RWPE2 (cell line): ENCODE measurements around the gene RAP1GAP2.
A peak's percentile ranks its signal among the peaks of the same experiment; 100 is the strongest.

Source experiments
- ATAC-seq: fragments of 200-7000 bp; cut with Tn5 transposase; 3 replicates; pipeline ENCODE4 v1.9.1; 2021; ENCODE audit warnings: low read depth
- DNase-seq: peaks from one replicate; pipeline ENCODE4 v3.0.0-alpha.2; 2020; ENCODE audit warnings: low spot score
- H3K27ac ChIP-seq: fragments of 450-650 bp; 2 replicates; pipeline ENCODE4 v1.5.1; 2017; ENCODE audit warnings: mild to moderate bottlenecking; ENCODE audit not compliant: poor library complexity, severe bottlenecking
- H3K27me3 ChIP-seq: fragments of 250-450 bp; sonication (Bioruptor Pico); 2 replicates; pipeline ENCODE4 v1.5.1; 2021; ENCODE audit warnings: mild to moderate bottlenecking, moderate library complexity; ENCODE audit not compliant: insufficient read depth, poor library complexity, severe bottlenecking
- H3K36me3 ChIP-seq: fragments of 250-450 bp; sonication (Bioruptor Pico); 2 replicates; pipeline ENCODE4 v1.5.1; 2020; ENCODE audit warnings: low read depth, mild to moderate bottlenecking, moderate library complexity
- H3K4me1 ChIP-seq: fragments of 250-450 bp; sonication (Bioruptor Pico); 2 replicates; pipeline ENCODE4 v1.5.1; 2021; ENCODE audit warnings: mild to moderate bottlenecking, moderate library complexity; ENCODE audit not compliant: insufficient read depth, poor library complexity, severe bottlenecking
- H3K4me3 ChIP-seq: fragments of 250-450 bp; sonication (Bioruptor Pico); 2 replicates; pipeline ENCODE4 v1.5.1; 2021; ENCODE audit warnings: mild to moderate bottlenecking, moderate library complexity; ENCODE audit not compliant: severe bottlenecking
- H3K9me3 ChIP-seq: fragments of 250-450 bp; sonication (Bioruptor Pico); 2 replicates; pipeline ENCODE4 v1.5.1; 2021; ENCODE audit warnings: mild to moderate bottlenecking, moderate library complexity; ENCODE audit not compliant: severe bottlenecking
- CTCF ChIP-seq: fragments of 450-650 bp; IDR thresholded peaks from one replicate; pipeline ENCODE4 v1.5.1; 2017; ENCODE audit warnings: mild to moderate bottlenecking, moderate library complexity; ENCODE audit not compliant: poor library complexity, severe bottlenecking

RAP1GAP2 gene

GRCh38 chr17:3022197-3022596 lies 226.0 kb downstream of the RAP1GAP2 start:
- Histone ChIP-seq H3K27ac (no peak overlapping the region), H3K27me3 (no peaks in the 10 kb centered on the region), H3K36me3 (peaks cover 61% of the 10 kb centered on the region), H3K4me3 (no peak overlapping the region), H3K4me1 (no peaks in the 10 kb centered on the region), H3K9me3 (no peaks in the 10 kb centered on the region)
- TF ChIP-seq CTCF = no peak
- DNase-seq (no peak), ATAC-seq (no peak)

- no peak for ATAC-seq
- no peak for DNase-seq
- Histone ChIP-seq H3K4me1 (no peaks in the 10 kb centered on the region), H3K27me3 (no peaks in the 10 kb centered on the region), H3K36me3 (peaks cover 55% of the 10 kb centered on the region), H3K4me3 (no peak overlapping the region), H3K9me3 (no peaks in the 10 kb centered on the region), H3K27ac (no peak overlapping the region)
- TF ChIP-seq CTCF = no peak
Measured at GRCh38 chr17:3024346-3024745, 228.1 kb downstream of the RAP1GAP2 start.

GRCh38 chr17:3025421-3026124 lies 229.3 kb downstream of the RAP1GAP2 start:
- ATAC-seq (no peak), DNase-seq (no peak)
- no peaks in the 10 kb centered on the region for H3K9me3 ChIP-seq
- H3K4me1 ChIP-seq = peaks cover 10% of the 10 kb centered on the region
- H3K36me3 ChIP-seq = peaks cover 56% of the 10 kb centered on the region
- no peak for TF ChIP-seq CTCF
- H3K4me3 ChIP-seq = no peak overlapping the region
- H3K27ac ChIP-seq = no peak overlapping the region
- no peaks in the 10 kb centered on the region for H3K27me3 ChIP-seq

DNA sequence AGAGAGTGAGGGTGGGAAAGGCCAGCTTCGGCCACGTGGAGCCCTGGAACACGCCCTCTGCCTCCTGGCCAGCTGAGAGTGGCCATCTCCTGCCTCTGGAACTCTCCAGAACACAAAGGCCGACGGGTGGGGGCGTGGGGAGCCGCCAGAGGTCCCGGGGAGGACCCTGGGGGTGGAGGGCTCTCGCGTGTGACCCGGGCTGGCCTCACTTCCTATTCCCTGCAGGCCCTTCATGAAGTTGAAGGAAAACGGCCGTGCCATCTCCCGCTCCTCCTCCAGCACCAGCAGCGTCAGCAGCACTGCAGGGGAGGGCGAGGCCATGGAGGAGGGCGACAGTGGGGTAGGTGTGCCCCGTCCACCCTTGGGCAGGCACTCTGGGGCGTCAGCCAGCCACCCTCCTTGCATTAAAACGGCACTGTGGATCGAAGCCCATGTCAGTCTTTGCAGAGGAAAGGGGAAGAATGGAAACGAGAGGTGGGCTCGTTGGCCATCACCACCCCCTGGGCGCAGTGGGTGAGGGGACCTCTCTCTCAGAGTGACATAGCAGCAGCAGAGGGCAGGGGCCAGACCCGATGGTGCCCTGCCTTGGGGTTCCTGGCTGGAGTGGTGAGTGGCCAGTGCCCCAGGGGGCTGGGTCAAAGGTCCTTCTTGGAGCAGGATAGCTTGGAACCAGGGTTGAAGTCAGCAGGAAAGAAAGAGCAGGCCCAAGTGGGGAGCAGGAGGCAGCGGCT lies 230.1 kb downstream of the RAP1GAP2 start:
- H3K27ac ChIP-seq = no peak overlapping the region
- ATAC-seq (no peak; the same call in 2 of the 3 replicates), DNase-seq (peak; percentile 46)
- no peak overlapping the region for H3K4me3 ChIP-seq
- no peaks in the 10 kb centered on the region for H3K9me3 ChIP-seq
- no peak for TF ChIP-seq CTCF
- no peaks in the 10 kb centered on the region for H3K27me3 ChIP-seq
- H3K4me1 ChIP-seq = peaks cover 10% of the 10 kb centered on the region
- peaks cover 53% of the 10 kb centered on the region for H3K36me3 ChIP-seq
